ENCODE data around the gene PCDHGB2. TPM values are rescaled to one million over a fixed set of nuclear protein-coding genes. Genes with fewer than 3 reads are reported as not detected.
"Not testable (repeated sequence)": the region's sequence is repeated elsewhere in the genome, so short reads cannot be mapped to it uniquely, and the experiment has no call there.

PCDHGB2 gene
- total RNA-seq, 4 donors from 2014 or later, result 2.1 to 12.7 (median 3.2) TPM

GRCh38 chr5:141343953-141344463 is 15.8 kb upstream of the PCDHGB2 start:
- in situ Hi-C loops (cut with MboI; ENCODE audit: low pct_ligation_motif_present in 1 of 4, low pct_unique_long_range_greater_than_20kb in 1 of 4, low sequenced_read_pairs in 3 of 4), result no loop called here
- Histone ChIP-seq H3K9me3 (peaks cover 30 to 49% of the 10 kb centered on the region in 2 donors), H3K27me3 (peaks cover 14% of the 10 kb centered on the region), H3K4me3 (peak overlapping the region in 1 of 4 donors; percentile 12), H3K36me3 (no peaks in the 10 kb centered on the region), H3K4me1 (no peaks in the 10 kb centered on the region), H3K27ac (no peak overlapping the region)
- DNase-seq, result no peak
- WGBS, 2 donors (ENCODE audit: low coverage in 1 of 2), result 57 to 66% methylated on average over 22 to 31 of the region's 31 CpGs
- intact Hi-C loops (cut with DNase I; ENCODE audit: low total_unique reads), result no loop called here
- TF ChIP-seq EP300 (IDR thresholded peaks at IDR 0.05; ENCODE audit: low read depth), result no peak
- TF ChIP-seq, protein P1, sequence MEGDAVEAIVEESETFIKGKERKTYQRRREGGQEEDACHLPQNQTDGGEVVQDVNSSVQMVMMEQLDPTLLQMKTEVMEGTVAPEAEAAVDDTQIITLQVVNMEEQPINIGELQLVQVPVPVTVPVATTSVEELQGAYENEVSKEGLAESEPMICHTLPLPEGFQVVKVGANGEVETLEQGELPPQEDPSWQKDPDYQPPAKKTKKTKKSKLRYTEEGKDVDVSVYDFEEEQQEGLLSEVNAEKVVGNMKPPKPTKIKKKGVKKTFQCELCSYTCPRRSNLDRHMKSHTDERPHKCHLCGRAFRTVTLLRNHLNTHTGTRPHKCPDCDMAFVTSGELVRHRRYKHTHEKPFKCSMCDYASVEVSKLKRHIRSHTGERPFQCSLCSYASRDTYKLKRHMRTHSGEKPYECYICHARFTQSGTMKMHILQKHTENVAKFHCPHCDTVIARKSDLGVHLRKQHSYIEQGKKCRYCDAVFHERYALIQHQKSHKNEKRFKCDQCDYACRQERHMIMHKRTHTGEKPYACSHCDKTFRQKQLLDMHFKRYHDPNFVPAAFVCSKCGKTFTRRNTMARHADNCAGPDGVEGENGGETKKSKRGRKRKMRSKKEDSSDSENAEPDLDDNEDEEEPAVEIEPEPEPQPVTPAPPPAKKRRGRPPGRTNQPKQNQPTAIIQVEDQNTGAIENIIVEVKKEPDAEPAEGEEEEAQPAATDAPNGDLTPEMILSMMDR (IDR thresholded peaks at IDR 0.05), result no peak
- TF ChIP-seq POLR2A (IDR thresholded peaks at IDR 0.05), result no peak
- no peak for TF ChIP-seq POLR2AphosphoS5 (IDR thresholded peaks at IDR 0.05)

DNA sequence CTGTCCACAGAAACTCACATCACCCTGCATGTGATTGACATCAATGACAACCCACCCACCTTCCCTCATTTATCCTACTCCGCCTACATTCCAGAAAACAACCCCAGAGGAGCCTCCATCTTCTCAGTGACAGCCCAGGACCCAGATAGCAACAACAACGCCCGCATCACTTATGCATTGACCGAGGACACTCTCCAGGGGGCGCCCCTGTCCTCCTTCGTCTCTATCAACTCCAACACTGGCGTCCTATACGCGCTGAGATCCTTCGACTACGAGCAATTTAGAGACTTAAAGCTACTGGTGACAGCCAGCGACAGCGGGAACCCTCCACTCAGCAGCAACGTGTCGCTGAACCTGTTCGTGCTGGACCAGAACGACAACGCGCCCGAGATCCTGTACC is 14.5 kb upstream of the PCDHGB2 start:
- 62 to 71% methylated on average over 14 to 20 of the region's 20 CpGs for WGBS, 2 donors (ENCODE audit: low coverage in 1 of 2)
- intact Hi-C loops (cut with DNase I; ENCODE audit: low total_unique reads) (no loop called here), in situ Hi-C loops (cut with MboI; ENCODE audit: low pct_ligation_motif_present in 1 of 4, low pct_unique_long_range_greater_than_20kb in 1 of 4, low sequenced_read_pairs in 3 of 4) (no loop called here)
- no peaks in the 10 kb centered on the region for H3K4me1 ChIP-seq
- TF ChIP-seq EP300 (IDR thresholded peaks at IDR 0.05; ENCODE audit: low read depth), result no peak
- TF ChIP-seq POLR2A (IDR thresholded peaks at IDR 0.05), result no peak
- TF ChIP-seq, protein P1 (IDR thresholded peaks at IDR 0.05), result no peak
- no peak for DNase-seq
- H3K9me3 ChIP-seq, result peaks cover 21 to 46% of the 10 kb centered on the region in 2 donors
- H3K4me3 ChIP-seq, result no peak overlapping the region
- no peak overlapping the region for H3K27ac ChIP-seq
- H3K36me3 ChIP-seq, result no peaks in the 10 kb centered on the region
- H3K27me3 ChIP-seq, result peaks cover 12% of the 10 kb centered on the region

DNA sequence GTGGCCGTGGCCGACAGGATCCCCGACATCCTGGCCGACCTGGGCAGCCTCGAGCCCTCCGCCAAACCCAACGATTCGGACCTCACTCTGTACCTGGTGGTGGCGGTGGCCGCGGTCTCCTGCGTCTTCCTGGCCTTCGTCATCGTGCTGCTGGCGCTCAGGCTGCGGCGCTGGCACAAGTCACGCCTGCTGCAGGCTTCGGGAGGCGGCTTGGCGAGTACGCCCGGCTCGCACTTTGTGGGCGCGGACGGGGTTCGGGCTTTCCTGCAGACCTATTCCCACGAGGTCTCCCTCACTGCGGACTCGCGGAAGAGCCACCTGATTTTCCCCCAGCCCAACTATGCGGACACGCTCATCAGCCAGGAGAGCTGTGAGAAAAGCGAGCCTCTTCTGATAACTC is 13.8 kb upstream of the PCDHGB2 start:
- Histone ChIP-seq H3K9me3 (peaks cover 26 to 51% of the 10 kb centered on the region in 2 donors), H3K27me3 (peaks cover 15% of the 10 kb centered on the region)
- intact Hi-C loops (cut with DNase I; ENCODE audit: low total_unique reads); H3K4me3 ChIP-seq; H3K27ac ChIP-seq; in situ Hi-C loops (cut with MboI; ENCODE audit: low pct_ligation_motif_present in 1 of 4, low pct_unique_long_range_greater_than_20kb in 1 of 4, low sequenced_read_pairs in 3 of 4); DNase-seq; H3K4me1 ChIP-seq; H3K36me3 ChIP-seq: not testable (repeated sequence)
- 79 to 83% methylated on average over 6 to 16 of the region's 35 CpGs for WGBS, 2 donors (ENCODE audit: low coverage in 1 of 2)

DNA sequence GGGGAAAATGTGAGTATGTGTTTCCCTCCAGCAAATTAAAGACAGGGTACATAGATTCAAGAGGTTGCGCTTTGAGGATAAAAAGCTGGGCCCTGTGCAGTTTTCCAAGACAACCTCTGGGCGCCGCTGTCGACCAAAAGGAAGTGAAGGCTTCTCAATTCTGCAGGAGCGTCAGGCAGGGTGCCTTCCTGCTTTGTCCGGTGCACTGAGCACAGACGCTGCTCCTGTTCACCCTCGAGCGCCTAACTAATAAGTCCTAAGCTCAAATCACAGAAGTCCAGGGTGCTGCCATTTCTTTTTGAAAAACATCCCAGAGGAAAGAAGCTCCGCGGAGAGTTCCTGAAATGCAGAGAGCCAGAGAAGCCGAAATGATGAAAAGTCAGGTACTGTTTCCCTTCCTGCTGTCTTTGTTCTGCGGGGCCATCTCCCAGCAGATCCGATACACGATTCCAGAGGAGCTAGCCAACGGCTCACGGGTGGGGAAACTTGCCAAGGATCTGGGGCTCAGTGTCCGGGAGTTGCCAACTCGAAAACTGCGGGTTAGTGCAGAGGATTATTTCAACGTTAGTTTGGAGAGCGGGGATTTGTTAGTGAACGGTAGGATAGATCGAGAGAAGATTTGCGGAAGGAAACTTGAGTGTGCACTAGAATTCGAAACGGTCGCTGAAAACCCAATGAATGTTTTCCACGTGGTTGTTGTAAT is 9.7 kb upstream of the PCDHGB2 start, which contains the start of gene PCDHGB1:
Gene PCDHGB1, plus strand, starts transcription at position 183 of the 703 bp plus-strand sequence. Its CDS starts 162 bp downstream, at position 345.
- Histone ChIP-seq H3K27ac (no peak within 1 kb of the TSS), H3K36me3 (no peaks in the 10 kb centered on the region), H3K4me1 (no peaks in the 10 kb centered on the region), H3K4me3 (peak within 1 kb of the TSS in 1 of 4 donors; percentile 33), H3K9me3 (peaks cover 18 to 57% of the 10 kb centered on the region in 2 donors), H3K27me3 (peaks cover 15% of the 10 kb centered on the region)
- intact Hi-C loops (cut with DNase I; ENCODE audit: low total_unique reads) (no loop called here), in situ Hi-C loops (cut with MboI; ENCODE audit: low pct_ligation_motif_present in 1 of 4, low pct_unique_long_range_greater_than_20kb in 1 of 4, low sequenced_read_pairs in 3 of 4) (loop anchor here in 1 of 4 donors (25.0 kb wide), 1 partner anchor 212 kb away; no protein-coding TSS in a partner anchor)
- peak; percentile 20 for DNase-seq
- 40 to 53% methylated on average over 16 to 29 of the region's 29 CpGs for WGBS, 2 donors (ENCODE audit: low coverage in 1 of 2)
- TF ChIP-seq, protein P1 (IDR thresholded peaks at IDR 0.05), result peak in 2 of 5 experiments; percentile 15 to 41
- TF ChIP-seq POLR2A (IDR thresholded peaks at IDR 0.05) (no peak), POLR2AphosphoS5 (IDR thresholded peaks at IDR 0.05) (no peak), EP300 (IDR thresholded peaks at IDR 0.05; ENCODE audit: low read depth) (no peak)

All from transverse colon (tissue), 4 donors.